Colonic mucosa (tissue), 4 donors: ENCODE data around the gene HIPK1. TPM values are rescaled to one million over a fixed set of nuclear protein-coding genes. Genes with fewer than 3 reads are reported as not detected.

ENCODE experiments used
- DNase-seq: peaks from one replicate; pipeline ENCODE4 v3.0.0-alpha.2; 2020
- H3K27ac ChIP-seq: fragments of 200-600 bp; one replicate; pipeline ENCODE4 v1.8.0; 2021
- H3K27me3 ChIP-seq: fragments of 200-600 bp; one replicate; pipeline ENCODE4 v1.8.0; 2021
- H3K36me3 ChIP-seq: fragments of 200-600 bp; one replicate; pipeline ENCODE4 v1.8.0; 2021
- H3K4me1 ChIP-seq: fragments of 200-600 bp; one replicate; pipeline ENCODE4 v1.8.0; 2021; ENCODE audit warnings: mild to moderate bottlenecking
- H3K4me3 ChIP-seq: fragments of 200-600 bp; one replicate; pipeline ENCODE4 v1.8.0; 2021
- H3K9ac ChIP-seq, 2 donors: one replicate each; pipeline ENCODE4 v1.7.0; 2013; ENCODE audit warnings: control low read depth in 2 of 2, low read depth in 2 of 2, low read length in 2 of 2
- H3K9me3 ChIP-seq: fragments of 200-600 bp; one replicate; pipeline ENCODE4 v1.8.0; 2021
- CTCF ChIP-seq: fragments of 200-600 bp; IDR thresholded peaks from one replicate; pipeline ENCODE4 v1.8.0; 2022; ENCODE audit warnings: antibody characterized with exemption, mild to moderate bottlenecking
- intact Hi-C: fragments of 100-400 bp; cut with DNase I; formaldehyde crosslinking; loops from one replicate; pipeline ENCODE4 v1.14.1; 2022
- total RNA-seq, 2 donors: library from RNA; stranded (reverse); fragmentation: NEBNext Ultra II Directional in 1 of 2; extraction: Animal tissue kit (Norgen Biotek cat#: 25700) in 1 of 2; gene quantifications; one replicate each; pipeline ENCODE4 v1.2.1, GENCODE V29; 2021
- donor health status: healthy.
- donor health status: DM: no; HTN: no; CAD: no.
- donor health status: DM: no; HTN: no; CAD: no.

The HIPK1 gene
- total RNA-seq, 2 donors from 2014 or later = 61.2 to 91.2 TPM

GRCh38 chr1:113940365-113941244 lies 11.5 kb downstream of the HIPK1 start:
- Histone ChIP-seq H3K4me3 (no peak overlapping the region), H3K27me3 (no peaks in the 10 kb centered on the region), H3K27ac (no peak overlapping the region), H3K9ac (peak overlapping the region in 1 of 2 donors; percentile 8), H3K36me3 (no peaks in the 10 kb centered on the region), H3K4me1 (peaks cover 4% of the 10 kb centered on the region), H3K9me3 (no peaks in the 10 kb centered on the region)
- intact Hi-C loops = no loop called here
- no peak for TF ChIP-seq CTCF
- DNase-seq = no peak

- no peaks in the 10 kb centered on the region for H3K36me3 ChIP-seq
- intact Hi-C loops = no loop called here
- no peak overlapping the region for H3K4me3 ChIP-seq
- no peak overlapping the region for H3K27ac ChIP-seq
- no peaks in the 10 kb centered on the region for H3K9me3 ChIP-seq
- H3K27me3 ChIP-seq = no peaks in the 10 kb centered on the region
- no peak overlapping the region for H3K9ac ChIP-seq
- no peak for TF ChIP-seq CTCF
- no peak for DNase-seq
- H3K4me1 ChIP-seq = no peaks in the 10 kb centered on the region
Observed at GRCh38 chr1:113941245-113941559, 12.1 kb downstream of the HIPK1 start.

GRCh38 chr1:113942527-113942926 lies 13.4 kb downstream of the HIPK1 start:
- no peak for TF ChIP-seq CTCF
- Histone ChIP-seq H3K27me3 (no peaks in the 10 kb centered on the region), H3K4me3 (no peak overlapping the region), H3K36me3 (no peaks in the 10 kb centered on the region), H3K9me3 (no peaks in the 10 kb centered on the region), H3K27ac (no peak overlapping the region), H3K9ac (no peak overlapping the region), H3K4me1 (no peaks in the 10 kb centered on the region)
- intact Hi-C loops = no loop called here
- no peak for DNase-seq

- H3K4me1 ChIP-seq = no peaks in the 10 kb centered on the region
- no peak for TF ChIP-seq CTCF
- intact Hi-C loops = no loop called here
- no peak overlapping the region for H3K4me3 ChIP-seq
- H3K27ac ChIP-seq = no peak overlapping the region
- no peaks in the 10 kb centered on the region for H3K36me3 ChIP-seq
- no peak overlapping the region for H3K9ac ChIP-seq
- no peak for DNase-seq
- H3K27me3 ChIP-seq = no peaks in the 10 kb centered on the region
- H3K9me3 ChIP-seq = no peaks in the 10 kb centered on the region
Observed at GRCh38 chr1:113943028-113943811, 14.1 kb downstream of the HIPK1 start.

GRCh38 chr1:113945329-113945728 lies 16.2 kb downstream of the HIPK1 start:
- Histone ChIP-seq H3K9me3 (no peaks in the 10 kb centered on the region), H3K27me3 (no peaks in the 10 kb centered on the region), H3K4me3 (no peak overlapping the region), H3K4me1 (no peaks in the 10 kb centered on the region), H3K27ac (no peak overlapping the region), H3K36me3 (no peaks in the 10 kb centered on the region), H3K9ac (no peak overlapping the region)
- intact Hi-C loops = no loop called here
- no peak for DNase-seq
- no peak for TF ChIP-seq CTCF
